Uterus (tissue), 2 donors: ENCODE data around the gene S100A5.
A peak's percentile ranks its signal among the peaks of the same experiment; 100 is the strongest.

ENCODE experiments used
- POLR2A ChIP-seq, 2 donors: fragments of 450-650 bp; IDR thresholded peaks; one replicate each; pipeline ENCODE4 v1.6.1; 2016; ENCODE audit warnings: antibody characterized with exemption in 2 of 2, mild to moderate bottlenecking in 1 of 2, moderate library complexity in 1 of 2
- TF ChIP-seq, protein P1 (sequence below), 4 experiments: fragments of 200-600 bp in 2 of 4; fragments of 450-650 bp in 2 of 4; sonication (generic) in 2 of 4; IDR thresholded peaks; one replicate each; pipeline ENCODE4 v1.5.1; 2016 to 2019; ENCODE audit warnings: antibody characterized with exemption in 4 of 4, mild to moderate bottlenecking in 2 of 4, moderate library complexity in 1 of 4

DNA sequence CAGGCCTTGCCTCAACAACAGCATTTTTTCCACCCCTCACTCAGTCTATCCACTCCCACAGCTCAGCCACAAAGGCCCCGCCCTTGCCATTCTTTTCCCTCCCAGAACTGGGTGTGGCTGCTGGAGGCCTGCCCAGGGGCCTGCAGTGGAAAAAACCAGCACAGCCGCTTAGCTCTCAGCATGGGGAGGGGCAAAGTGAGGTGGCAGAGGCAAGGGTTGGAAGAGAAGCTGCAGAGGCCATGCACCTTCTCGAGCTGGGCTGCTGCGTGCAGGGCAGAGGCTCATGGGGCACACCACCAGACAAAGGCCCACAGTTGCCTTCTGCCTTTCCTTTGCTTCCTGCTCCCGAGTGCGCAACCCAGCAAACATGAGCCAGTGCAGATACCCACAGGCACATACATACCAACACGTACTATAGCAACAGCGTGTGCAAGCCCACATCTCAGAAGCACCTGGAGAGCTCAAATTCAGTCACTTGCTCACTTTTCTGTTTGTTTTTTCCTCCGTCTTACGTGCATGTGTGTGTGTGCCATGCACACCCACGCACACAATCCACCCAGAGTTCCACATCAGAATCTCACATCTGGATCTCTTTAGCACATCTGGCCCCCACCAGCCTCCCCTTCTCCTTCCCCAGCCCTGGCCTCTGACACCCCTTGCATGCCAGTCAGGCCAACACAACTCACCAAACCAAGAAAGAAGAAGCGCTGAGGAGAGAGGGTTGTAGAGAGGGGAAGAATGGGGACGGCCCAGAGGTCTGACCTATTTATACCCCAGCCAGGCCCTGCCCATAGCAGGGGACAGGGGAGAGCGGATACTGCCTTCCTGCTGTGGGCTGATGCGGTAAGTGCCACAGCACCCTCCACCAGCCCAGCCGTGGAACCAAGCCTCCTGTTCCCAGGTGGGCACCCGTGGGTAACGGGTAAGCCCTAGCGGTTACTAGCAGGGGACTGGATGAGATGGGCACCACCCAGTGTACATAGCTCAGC, 4.6 kb upstream of the S100A5 start, which contains the start of gene S100A4:
- TF ChIP-seq, protein P1, sequence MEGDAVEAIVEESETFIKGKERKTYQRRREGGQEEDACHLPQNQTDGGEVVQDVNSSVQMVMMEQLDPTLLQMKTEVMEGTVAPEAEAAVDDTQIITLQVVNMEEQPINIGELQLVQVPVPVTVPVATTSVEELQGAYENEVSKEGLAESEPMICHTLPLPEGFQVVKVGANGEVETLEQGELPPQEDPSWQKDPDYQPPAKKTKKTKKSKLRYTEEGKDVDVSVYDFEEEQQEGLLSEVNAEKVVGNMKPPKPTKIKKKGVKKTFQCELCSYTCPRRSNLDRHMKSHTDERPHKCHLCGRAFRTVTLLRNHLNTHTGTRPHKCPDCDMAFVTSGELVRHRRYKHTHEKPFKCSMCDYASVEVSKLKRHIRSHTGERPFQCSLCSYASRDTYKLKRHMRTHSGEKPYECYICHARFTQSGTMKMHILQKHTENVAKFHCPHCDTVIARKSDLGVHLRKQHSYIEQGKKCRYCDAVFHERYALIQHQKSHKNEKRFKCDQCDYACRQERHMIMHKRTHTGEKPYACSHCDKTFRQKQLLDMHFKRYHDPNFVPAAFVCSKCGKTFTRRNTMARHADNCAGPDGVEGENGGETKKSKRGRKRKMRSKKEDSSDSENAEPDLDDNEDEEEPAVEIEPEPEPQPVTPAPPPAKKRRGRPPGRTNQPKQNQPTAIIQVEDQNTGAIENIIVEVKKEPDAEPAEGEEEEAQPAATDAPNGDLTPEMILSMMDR (IDR thresholded peaks at IDR 0.05): no peak
- TF ChIP-seq POLR2A (IDR thresholded peaks at IDR 0.05): peak; percentile 39 to 83
